Astrocyte (in vitro differentiated cells and primary cell): ENCODE results near the gene AFG1L.

Experiments
- EZH2 ChIP-seq: IDR thresholded peaks from 2 replicates; pipeline ENCODE4 v1.6.1; 2012; ENCODE audit warnings: mild to moderate bottlenecking, low read length, inconsistent platforms; ENCODE audit not compliant: insufficient read depth
- TF ChIP-seq, protein P1 (sequence below): IDR thresholded peaks from 2 replicates; pipeline ENCODE4 v1.5.1; 2011; ENCODE audit warnings: low read depth, mild to moderate bottlenecking, inconsistent platforms, low read length, moderate library complexity; ENCODE audit not compliant: insufficient read depth

- TF ChIP-seq, protein P1, sequence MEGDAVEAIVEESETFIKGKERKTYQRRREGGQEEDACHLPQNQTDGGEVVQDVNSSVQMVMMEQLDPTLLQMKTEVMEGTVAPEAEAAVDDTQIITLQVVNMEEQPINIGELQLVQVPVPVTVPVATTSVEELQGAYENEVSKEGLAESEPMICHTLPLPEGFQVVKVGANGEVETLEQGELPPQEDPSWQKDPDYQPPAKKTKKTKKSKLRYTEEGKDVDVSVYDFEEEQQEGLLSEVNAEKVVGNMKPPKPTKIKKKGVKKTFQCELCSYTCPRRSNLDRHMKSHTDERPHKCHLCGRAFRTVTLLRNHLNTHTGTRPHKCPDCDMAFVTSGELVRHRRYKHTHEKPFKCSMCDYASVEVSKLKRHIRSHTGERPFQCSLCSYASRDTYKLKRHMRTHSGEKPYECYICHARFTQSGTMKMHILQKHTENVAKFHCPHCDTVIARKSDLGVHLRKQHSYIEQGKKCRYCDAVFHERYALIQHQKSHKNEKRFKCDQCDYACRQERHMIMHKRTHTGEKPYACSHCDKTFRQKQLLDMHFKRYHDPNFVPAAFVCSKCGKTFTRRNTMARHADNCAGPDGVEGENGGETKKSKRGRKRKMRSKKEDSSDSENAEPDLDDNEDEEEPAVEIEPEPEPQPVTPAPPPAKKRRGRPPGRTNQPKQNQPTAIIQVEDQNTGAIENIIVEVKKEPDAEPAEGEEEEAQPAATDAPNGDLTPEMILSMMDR, result peak; percentile 38
- TF ChIP-seq EZH2, result no peak
These were observed 224.1 kb downstream of the AFG1L start for GRCh38 chr6:108518714-108519576.
